Ovary (tissue), 9 donors: ENCODE data around the gene KCTD17. TPM values are rescaled to one million over a fixed set of nuclear protein-coding genes. Genes with fewer than 3 reads are reported as not detected.
A peak's percentile ranks its signal among the peaks of the same experiment; 100 is the strongest.

Source experiments
- DNase-seq, 5 donors: peaks; one replicate each; pipeline ENCODE4 v3.0.0-alpha.2; 2019 to 2020
- H3K27ac ChIP-seq, 2 donors: fragments of 200-600 bp; one replicate each; pipeline versions ENCODE4 v1.5.1 to v1.8.0; 2019 to 2022
- H3K27me3 ChIP-seq: fragments of 200-600 bp; one replicate; pipeline ENCODE4 v1.8.0; 2022
- H3K36me3 ChIP-seq: fragments of 200-600 bp; sonication (generic); one replicate; pipeline ENCODE4 v1.5.1; 2019
- H3K4me1 ChIP-seq: one replicate; pipeline ENCODE4 v1.8.1; 2013; ENCODE audit warnings: mild to moderate bottlenecking, moderate library complexity; ENCODE audit not compliant: insufficient read depth
- H3K4me3 ChIP-seq: fragments of 200-600 bp; sonication (generic); one replicate; pipeline ENCODE4 v1.5.1; 2017
- H3K9me3 ChIP-seq, 2 donors: fragments of 200-600 bp in 1 of 2; sonication (generic) in 1 of 2; one replicate each; pipeline versions ENCODE4 v1.5.1 to v1.8.1; 2013 to 2019; ENCODE audit warnings: mild to moderate bottlenecking in 1 of 2, moderate library complexity in 1 of 2
- EP300 ChIP-seq: sonication (generic); formaldehyde crosslinking; IDR thresholded peaks from one replicate; pipeline ENCODE4 v1.6.1; 2017; ENCODE audit warnings: antibody characterized with exemption
- POLR2A ChIP-seq: fragments of 450-650 bp; IDR thresholded peaks from one replicate; pipeline ENCODE4 v1.6.1; 2017; ENCODE audit warnings: antibody characterized with exemption, mild to moderate bottlenecking, moderate library complexity
- WGBS, 3 donors: extraction: QIAGEN DNeasy Blood & Tissue Kit in 1 of 3; methylation state at CpG; one replicate each; pipeline versions ENCODE4 v1.1.5 to v1.1.7; 2013 to 2017; 5-methylcytosine and 5-hydroxymethylcytosine counted together
- intact Hi-C, 4 donors: fragments of 100-400 bp; cut with DNase I; formaldehyde crosslinking; loops; one replicate each; pipeline versions ENCODE4 v1.11.0 to v1.15.1; 2022 to 2023
- polyA plus RNA-seq, 2 donors: library from polyadenylated mRNA; stranded (reverse); fragments of 200-250 nt in 1 of 2; fragments of 350-450 nt in 1 of 2; fragmentation: Illumina TruSeq in 1 of 2; extraction: RNeasy Lipid Tissue Mini Kit (QIAGEN cat#74804) in 1 of 2; gene quantifications; one replicate each; pipeline ENCODE4 v1.2.3, GENCODE V29; 2013 to 2014
- total RNA-seq, 7 donors: library from RNA; depleted of rRNA in 2 of 7; stranded (reverse); fragments of >200 nt in 2 of 7; fragmentation: NEBNext Ultra II Directional in 3 of 7; extraction: Animal tissue kit (Norgen Biotek cat#: 25700) in 3 of 7; gene quantifications; one replicate each; pipeline versions ENCODE4 v1.1.0 to v1.2.4, GENCODE V29; 2016 to 2023
- TF ChIP-seq, protein P1 (sequence below), 3 donors: fragments of 450-650 bp in 2 of 3; fragments of 200-600 bp in 1 of 3; IDR thresholded peaks; one replicate each; pipeline versions ENCODE4 v1.5.1 to v1.8.0; 2016 to 2022; ENCODE audit warnings: antibody characterized with exemption in 3 of 3, mild to moderate bottlenecking in 1 of 3
- donor health status: DM: no; HTN: no; CAD: no; lungs with moderate emphysema.
- donor health status: DM: no; HTN: no; CAD: no.
- donor health status: Bipolar disorder and iron deficiency.
- donor health status: DM: yes; HTN: yes; CAD: no.
- donor health status: DM: no; HTN: no; CAD: no.
- donor health status: DM: yes; HTN: yes; CAD: no.

Gene KCTD17
- total and polyA plus RNA-seq, 9 donors = 4.5 to 34.7 (median 26.7) TPM

- DNase-seq = peak in 1 of 5 donors; percentile 23
- TF ChIP-seq POLR2A = no peak
- no peak for TF ChIP-seq EP300
- TF ChIP-seq, protein P1, sequence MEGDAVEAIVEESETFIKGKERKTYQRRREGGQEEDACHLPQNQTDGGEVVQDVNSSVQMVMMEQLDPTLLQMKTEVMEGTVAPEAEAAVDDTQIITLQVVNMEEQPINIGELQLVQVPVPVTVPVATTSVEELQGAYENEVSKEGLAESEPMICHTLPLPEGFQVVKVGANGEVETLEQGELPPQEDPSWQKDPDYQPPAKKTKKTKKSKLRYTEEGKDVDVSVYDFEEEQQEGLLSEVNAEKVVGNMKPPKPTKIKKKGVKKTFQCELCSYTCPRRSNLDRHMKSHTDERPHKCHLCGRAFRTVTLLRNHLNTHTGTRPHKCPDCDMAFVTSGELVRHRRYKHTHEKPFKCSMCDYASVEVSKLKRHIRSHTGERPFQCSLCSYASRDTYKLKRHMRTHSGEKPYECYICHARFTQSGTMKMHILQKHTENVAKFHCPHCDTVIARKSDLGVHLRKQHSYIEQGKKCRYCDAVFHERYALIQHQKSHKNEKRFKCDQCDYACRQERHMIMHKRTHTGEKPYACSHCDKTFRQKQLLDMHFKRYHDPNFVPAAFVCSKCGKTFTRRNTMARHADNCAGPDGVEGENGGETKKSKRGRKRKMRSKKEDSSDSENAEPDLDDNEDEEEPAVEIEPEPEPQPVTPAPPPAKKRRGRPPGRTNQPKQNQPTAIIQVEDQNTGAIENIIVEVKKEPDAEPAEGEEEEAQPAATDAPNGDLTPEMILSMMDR (IDR thresholded peaks at IDR 0.05) = no peak
- Histone ChIP-seq H3K4me1 (peaks cover 8% of the 10 kb centered on the region), H3K27ac (no peak overlapping the region), H3K4me3 (no peak overlapping the region), H3K27me3 (no peaks in the 10 kb centered on the region), H3K36me3 (no peaks in the 10 kb centered on the region), H3K9me3 (no peaks in the 10 kb centered on the region)
- 61 to 67% (median 66%) methylated on average over 28 of the region's 28 CpGs for WGBS, 3 donors
- intact Hi-C loops = no loop called here
Measured at GRCh38 chr22:37060801-37061610, 9.5 kb downstream of the KCTD17 start.

DNA sequence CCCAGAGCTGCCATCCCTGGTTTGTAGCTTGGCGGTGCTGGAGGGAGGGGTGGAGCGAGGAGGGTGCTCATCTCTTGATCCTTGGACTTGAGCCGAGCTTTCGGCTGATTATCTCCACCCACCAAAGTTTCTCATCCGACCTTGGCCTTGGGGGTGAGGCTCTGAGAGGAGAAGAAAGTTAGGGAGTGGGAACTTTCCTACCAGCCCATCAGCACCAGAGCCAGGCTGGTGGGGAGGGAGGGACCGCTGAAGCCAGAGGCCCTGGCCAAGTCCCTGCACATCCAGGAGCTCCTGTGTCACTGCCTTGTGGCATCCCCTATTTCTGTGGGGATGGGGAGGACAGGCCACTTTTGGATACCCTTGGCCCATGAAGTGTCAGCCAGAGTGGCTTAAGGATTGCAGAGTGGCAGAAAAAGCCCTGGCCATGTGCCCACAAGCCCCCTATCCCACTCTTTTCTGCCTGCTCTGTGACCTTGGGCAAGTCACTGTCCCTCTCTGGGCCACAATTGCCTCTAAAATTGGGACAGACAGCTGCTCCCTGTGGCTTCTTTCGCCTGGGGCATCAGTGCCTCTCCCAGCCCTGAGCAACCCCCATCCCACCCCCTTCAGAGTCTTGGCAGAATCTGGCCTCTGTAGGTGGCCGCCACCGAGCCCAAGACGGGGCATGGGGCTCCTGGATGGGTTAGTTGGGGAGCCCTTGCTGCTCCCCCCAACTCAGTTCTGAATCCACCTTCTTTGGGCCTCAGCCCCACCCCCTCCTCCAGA is 10.3 kb downstream of the KCTD17 start:
- intact Hi-C loops = no loop called here
- Histone ChIP-seq H3K9me3 (no peaks in the 10 kb centered on the region), H3K36me3 (no peaks in the 10 kb centered on the region), H3K4me3 (no peak overlapping the region), H3K27me3 (no peaks in the 10 kb centered on the region), H3K27ac (peak overlapping the region in 1 of 2 donors; percentile 17), H3K4me1 (peaks cover 8% of the 10 kb centered on the region)
- TF ChIP-seq EP300 = no peak
- TF ChIP-seq POLR2A = no peak
- TF ChIP-seq, protein P1 (IDR thresholded peaks at IDR 0.05) = no peak
- peak; percentile 40 to 60 (median 44) for DNase-seq
- 43 to 62% (median 46%) methylated on average over 10 of the region's 10 CpGs for WGBS, 3 donors

DNA sequence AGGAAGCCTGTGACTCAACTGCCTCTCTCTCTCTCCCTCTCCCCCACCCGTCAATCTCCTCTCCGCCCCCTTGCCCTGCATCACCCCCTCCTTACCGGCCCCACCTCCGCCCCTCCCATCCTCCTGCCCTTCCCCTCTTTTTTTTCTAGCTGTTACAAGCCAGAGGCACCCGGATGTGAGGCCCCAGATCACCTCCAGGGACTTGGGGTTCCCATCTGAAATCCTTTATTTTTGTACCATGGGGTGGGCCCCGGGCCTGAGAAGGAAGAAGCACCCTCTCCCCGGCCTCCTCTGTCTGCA is 10.8 kb downstream of the KCTD17 start:
- Histone ChIP-seq H3K27me3 (no peaks in the 10 kb centered on the region), H3K36me3 (no peaks in the 10 kb centered on the region), H3K9me3 (no peaks in the 10 kb centered on the region), H3K4me1 (peaks cover 8% of the 10 kb centered on the region), H3K27ac (no peak overlapping the region), H3K4me3 (no peak overlapping the region)
- intact Hi-C loops = no loop called here
- no peak for DNase-seq
- no peak for TF ChIP-seq POLR2A
- TF ChIP-seq EP300 = no peak
- TF ChIP-seq, protein P1 (IDR thresholded peaks at IDR 0.05) = no peak
- WGBS, 3 donors = 54 to 70% (median 67%) methylated on average over 7 of the region's 7 CpGs

DNA sequence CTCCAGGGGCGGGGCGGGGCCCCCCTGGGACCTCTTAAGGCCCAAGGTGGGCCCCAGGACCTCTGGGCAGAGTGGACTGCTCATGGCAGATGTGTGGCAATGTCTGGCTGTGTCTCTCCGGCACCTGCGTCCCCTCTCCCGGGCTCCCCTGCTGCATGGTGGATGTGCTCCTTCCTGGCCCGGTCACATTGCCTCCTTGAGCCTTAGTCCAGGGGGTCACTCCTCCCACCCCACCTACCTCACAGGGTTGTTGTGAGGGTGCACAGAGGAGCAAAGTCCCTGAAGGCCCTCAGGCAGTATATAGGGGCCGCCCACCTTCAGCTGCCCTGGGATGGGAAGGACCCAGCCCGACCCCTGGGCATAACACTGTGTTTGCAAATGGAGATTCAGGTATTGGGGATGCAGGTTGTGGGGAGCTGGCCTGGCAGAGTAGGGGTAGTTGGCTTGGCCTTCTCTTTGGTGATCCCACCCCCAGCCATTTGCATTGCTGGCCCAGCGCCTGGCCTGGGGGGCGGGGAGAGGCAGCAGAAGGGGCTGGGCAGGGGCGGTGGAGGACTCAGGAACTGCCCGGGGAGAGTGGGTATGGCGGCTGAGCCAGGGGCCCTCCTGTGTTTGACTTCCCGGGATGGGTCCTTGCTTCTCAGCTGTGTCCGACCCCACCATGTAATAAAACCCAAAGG is 11.3 kb downstream of the KCTD17 start:
- no peaks in the 10 kb centered on the region for H3K9me3 ChIP-seq
- intact Hi-C loops = no loop called here
- peaks cover 8% of the 10 kb centered on the region for H3K4me1 ChIP-seq
- TF ChIP-seq EP300 (no peak), POLR2A (no peak)
- TF ChIP-seq, protein P1 (IDR thresholded peaks at IDR 0.05) = no peak
- no peak overlapping the region for H3K27ac ChIP-seq
- H3K36me3 ChIP-seq = no peaks in the 10 kb centered on the region
- H3K27me3 ChIP-seq = no peaks in the 10 kb centered on the region
- 86 to 91% (median 88%) methylated on average over 15 of the region's 15 CpGs for WGBS, 3 donors
- no peak for DNase-seq
- no peak overlapping the region for H3K4me3 ChIP-seq
